Hematopoietic multipotent progenitor cell treated with erythropoietin and hydrocortisone succinate and interleukin-3 and kit ligand, for 4 days (in vitro differentiated cells): ENCODE measurements around the gene B3GALNT1.

Experiments
- DNase-seq: peaks from one replicate; pipeline ENCODE4 v3.0.0-alpha.2; 2015

B3GALNT1 gene, protein sequence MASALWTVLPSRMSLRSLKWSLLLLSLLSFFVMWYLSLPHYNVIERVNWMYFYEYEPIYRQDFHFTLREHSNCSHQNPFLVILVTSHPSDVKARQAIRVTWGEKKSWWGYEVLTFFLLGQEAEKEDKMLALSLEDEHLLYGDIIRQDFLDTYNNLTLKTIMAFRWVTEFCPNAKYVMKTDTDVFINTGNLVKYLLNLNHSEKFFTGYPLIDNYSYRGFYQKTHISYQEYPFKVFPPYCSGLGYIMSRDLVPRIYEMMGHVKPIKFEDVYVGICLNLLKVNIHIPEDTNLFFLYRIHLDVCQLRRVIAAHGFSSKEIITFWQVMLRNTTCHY

GRCh38 chr3:161104561-161105551 is at the start of gene B3GALNT1:
TSS of gene B3GALNT1 (minus strand) at chr3:161105349. CDS start at chr3:161086754, 18,595 bp downstream.
- DNase-seq = peak; percentile 78

- no peak for DNase-seq
These were observed 48.3 kb upstream of the B3GALNT1 start for GRCh38 chr3:161153480-161153879.

- DNase-seq = no peak
These were observed 44.9 kb upstream of the B3GALNT1 start for GRCh38 chr3:161150001-161150525.

DNA sequence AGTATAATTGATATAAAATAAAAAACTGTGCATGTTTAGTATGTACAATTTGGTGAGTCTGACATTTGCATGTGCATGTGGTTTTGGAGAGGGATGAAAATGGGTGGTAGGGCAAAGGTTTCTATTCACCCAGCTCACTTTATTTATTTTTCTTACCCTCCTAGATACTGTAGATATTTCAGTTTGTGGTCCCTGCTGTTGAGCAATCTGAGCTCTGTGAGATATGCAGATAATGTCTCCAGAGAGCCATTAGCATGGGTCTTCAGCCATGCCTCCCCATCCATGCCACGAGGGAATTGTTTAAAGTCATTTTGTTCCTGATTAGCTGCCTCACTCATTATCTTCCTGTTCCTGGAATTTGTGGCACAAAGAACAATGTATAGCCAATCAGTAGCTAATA is 44.4 kb upstream of the B3GALNT1 start:
- DNase-seq = peak; percentile 66

DNA sequence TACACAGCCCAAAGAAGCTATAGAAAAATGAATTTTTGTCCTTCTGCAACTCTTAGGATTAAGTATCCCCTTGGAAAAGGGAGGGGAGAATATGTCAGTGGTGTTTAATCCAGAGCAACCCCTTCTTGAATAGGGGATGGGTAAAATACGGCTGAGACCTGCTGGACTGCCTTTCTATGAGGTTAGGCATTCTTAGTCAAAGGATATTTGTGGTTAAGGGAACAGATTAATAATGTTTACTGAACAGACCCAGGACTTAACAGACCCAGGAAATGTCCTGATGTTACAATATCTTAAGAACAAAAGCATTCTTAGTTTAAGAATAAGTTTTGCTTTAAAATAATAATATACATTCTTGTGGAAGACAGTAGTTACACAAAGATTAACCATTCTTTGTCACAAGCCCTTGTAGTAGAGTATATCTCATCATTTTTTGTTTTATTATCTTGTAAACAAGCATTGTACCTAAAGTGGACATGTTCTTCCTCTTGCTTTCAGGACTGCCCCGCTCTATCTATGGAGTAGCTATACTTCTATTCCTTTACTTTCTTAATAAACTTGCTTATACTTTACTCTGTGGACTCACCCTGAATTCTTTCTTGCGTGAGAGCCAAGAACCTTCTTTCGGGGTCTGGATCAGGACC is 43.8 kb upstream of the B3GALNT1 start:
- DNase-seq = no peak

DNA sequence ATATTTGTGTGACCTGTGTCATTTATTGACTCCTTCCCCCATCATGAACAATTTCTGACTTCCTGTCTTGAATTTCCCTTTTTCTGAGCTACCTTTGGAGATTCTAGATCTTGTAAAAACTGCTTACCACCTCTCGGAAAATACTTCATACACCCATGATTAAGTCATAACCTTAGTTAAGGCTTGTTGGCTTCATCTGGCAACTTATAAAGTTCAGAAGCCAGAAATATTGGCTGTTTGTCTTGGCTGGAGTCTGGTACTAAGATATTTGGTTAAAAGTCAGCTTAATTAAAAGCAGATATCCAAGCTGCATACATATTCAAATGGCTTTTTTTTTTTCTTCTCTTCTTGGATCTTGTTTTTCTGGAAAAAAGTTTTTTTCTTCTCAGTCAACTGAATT is 37.3 kb upstream of the B3GALNT1 start:
- DNase-seq = no peak

GRCh38 chr3:161139686-161140085 is 34.5 kb upstream of the B3GALNT1 start:
- no peak for DNase-seq

DNA sequence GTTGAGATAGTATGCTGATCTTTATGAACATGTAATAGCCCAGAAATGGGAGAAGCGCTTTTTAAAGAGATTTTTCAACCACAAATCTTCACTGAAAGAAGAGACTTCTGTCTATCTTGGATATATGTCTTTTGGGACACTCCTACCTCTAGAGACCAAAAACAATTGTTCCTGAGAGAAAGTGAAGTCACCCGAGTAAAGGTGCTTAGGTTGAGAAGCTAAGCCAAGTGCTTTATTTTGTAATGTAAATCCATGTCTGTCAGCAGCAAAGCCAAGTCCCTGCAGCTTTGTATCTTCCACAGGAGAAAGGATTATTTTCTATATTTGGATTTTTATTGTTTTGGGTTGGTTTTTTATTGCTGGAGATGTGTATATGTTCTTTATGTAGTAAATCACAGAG is 32.1 kb upstream of the B3GALNT1 start:
- DNase-seq = no peak

GRCh38 chr3:161132391-161132790 is 27.2 kb upstream of the B3GALNT1 start:
- no peak for DNase-seq

GRCh38 chr3:161126495-161126894 is 21.3 kb upstream of the B3GALNT1 start:
- no peak for DNase-seq

DNA sequence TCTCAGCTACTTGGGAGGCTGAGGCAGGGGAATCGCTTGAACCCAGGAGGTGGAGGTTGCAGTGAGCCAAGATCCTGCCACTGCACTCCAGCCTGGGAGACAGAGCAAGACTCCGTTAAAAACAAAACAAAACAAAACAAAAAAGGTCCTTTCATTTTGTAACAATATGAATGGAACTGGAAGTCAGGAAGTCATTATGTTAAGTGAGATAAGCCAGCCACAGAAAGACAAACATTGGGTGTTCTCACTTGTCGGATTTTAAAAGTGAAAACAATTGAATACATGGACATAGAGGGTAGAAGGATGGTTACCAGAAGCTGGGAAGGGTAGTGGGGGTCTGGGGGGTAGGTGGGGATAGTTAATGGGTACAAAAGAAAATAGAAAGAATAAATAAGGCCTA is 12.5 kb upstream of the B3GALNT1 start:
- DNase-seq = no peak

GRCh38 chr3:161108840-161109239 is 3.7 kb upstream of the B3GALNT1 start:
- peak; percentile 61 for DNase-seq

DNA sequence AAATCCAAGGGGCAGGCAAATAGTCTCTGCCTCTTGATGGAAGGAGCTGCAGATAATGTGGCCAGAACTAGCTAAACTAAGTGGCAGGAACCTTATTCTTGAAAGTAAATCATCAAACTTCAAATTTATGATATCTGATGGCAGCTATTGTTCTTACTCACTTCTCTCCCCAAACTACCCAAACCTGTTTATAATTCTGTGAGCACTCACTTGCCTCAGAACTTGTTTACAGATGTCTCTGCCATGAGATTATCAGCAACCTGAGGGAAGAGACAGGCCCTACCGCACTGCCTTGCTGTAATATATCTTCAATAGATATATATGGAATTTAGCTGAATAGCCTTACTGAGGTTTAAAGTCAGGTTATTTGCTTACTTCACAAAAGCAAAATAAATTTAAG is 2.2 kb upstream of the B3GALNT1 start:
- DNase-seq = no peak

DNA sequence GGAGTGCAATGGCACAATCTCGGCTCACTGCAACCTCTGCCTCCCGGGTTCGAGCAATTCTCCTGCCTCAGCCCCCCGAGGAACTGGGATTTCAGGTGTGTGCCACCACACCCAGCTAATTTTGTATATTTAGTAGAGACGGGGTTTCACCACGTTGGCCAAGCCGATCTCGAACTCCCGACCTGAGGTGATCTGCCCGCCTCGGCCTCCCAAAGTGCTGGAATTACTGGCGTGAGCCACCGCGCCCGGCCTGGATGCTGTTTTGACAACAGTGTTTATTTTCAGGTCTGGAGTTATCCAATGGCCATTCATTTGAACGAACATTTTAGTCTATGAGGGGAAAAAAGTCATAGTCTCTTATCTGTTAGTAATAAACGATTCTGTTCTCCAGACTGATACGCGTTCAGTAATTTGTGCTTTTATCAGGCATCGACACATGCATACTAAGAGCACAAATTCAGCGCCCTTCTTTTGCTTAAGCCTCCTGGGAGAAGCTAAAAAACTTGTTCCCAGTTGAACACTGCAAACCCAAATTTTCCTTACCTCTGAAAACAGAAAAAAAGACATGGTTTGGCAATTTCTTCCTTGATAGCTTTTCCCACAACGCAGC is 1.3 kb downstream of the B3GALNT1 start:
- DNase-seq = peak; percentile 38

DNA sequence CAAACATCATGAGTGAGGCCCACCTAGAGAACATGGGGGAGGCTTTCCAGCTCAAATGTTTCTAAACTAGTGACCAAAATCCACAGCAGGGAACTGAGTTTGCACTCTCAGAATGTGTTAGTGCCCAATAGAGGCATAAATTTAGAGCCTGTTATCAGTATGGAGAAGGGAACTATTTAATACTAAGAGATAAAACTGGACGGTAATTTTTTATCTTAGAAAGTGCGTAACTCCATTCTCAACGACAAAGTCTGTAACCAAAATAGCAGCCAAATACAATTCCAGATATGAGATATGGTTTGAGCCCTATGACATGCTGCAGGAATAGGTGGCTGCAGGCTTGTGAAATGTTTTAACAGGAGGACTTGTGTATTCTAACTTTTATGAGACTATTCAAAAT is 3.5 kb downstream of the B3GALNT1 start:
- DNase-seq = peak; percentile 15

- no peak for DNase-seq
These were observed 4.2 kb downstream of the B3GALNT1 start for GRCh38 chr3:161100994-161101393.

GRCh38 chr3:161096771-161097367 is 8.3 kb downstream of the B3GALNT1 start:
- peak; percentile 40 for DNase-seq

DNA sequence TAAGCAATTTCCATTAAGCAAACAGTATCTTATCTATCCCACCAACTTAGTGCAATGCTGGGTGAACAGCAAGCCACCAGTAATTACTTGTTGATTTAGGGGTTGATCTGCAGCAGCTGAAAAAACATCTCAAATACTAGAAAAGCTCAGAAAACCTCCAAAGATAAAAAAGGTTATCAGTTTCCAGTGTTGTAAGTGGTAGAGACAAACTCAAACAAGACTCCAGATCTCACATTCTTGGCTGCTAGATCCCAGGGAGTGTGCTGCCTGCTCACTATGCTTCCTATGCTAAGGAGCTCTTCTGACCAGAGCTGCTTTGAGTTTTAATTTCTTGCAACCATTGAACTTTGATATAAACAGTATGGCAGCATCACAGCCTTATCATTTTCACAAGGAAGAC is 11.3 kb downstream of the B3GALNT1 start:
- DNase-seq = peak; percentile 20

DNA sequence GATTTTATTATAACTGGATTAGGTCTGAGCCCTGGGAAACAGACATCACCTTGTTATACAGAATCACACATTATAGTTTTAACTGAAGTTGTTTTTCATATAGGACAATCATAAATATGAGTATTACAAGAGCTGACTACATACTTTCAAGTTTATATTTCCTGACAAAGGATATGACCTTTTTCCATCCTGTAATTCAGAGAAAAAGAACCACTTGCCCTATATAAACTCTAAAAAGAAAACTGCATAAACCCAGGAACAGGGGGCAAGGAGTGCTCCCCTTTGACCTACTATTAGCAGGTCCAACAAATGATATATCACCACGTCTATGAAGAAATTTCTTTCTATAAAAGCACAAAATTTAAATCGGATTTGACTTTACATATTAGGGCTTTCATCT is 20.9 kb downstream of the B3GALNT1 start:
- DNase-seq = no peak

DNA sequence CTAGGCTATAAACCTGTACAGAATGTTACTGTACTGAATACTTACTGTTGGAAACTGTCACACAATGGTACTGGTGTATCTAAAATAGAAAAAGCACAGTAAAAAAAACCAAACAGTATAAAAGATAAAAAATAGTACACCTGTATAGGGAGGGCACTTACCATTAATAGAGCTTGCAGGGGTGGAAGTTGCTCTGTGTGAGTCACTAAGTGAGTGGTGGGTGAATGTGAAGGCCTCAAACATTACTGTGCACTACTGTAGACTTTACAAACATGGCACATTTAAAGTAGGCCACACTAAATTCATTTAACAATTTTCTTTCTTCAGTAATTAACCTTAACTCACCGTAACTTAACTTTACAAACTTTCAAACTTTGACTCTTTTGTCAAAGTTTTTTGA is 22.0 kb downstream of the B3GALNT1 start:
- DNase-seq = no peak

- DNase-seq = no peak
These were observed 23.1 kb downstream of the B3GALNT1 start for GRCh38 chr3:161082063-161082462.

DNA sequence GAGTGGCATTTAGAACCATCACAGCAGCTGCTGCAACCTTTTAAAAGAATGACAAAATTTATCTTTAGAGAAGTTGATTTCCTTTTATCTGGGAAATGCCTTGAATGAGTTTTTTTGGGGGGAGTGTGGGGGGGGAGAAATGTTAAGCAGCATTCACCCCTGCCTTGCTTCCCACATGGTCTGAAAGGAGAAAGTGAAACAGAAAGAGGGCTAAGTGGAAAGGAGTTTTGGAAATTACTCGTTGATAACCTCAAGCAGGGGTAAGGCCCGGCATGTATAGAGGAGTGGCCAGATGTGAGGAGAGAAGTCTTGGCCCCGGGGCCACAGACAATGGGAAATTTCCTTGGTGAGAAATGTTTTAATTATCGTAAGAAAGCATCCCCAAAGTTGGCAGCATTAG is 23.5 kb downstream of the B3GALNT1 start:
- DNase-seq = peak; percentile 28
